IMR-90 (cell line): ENCODE data around the gene PAX5.

ENCODE experiments used
- BHLHE40 ChIP-seq: fragments of 150-350 bp; IDR thresholded peaks from 2 replicates; pipeline ENCODE4 v1.6.1; 2016; ENCODE audit warnings: mild to moderate bottlenecking, low read depth, low read length
- CHD1 ChIP-seq: IDR thresholded peaks from 2 replicates; pipeline ENCODE4 v1.6.1; 2012; ENCODE audit warnings: low read depth, low read length, improper control_type of control experiment
- ELK1 ChIP-seq: fragments of 150-350 bp; IDR thresholded peaks from 2 replicates; pipeline ENCODE4 v1.6.1; 2016; ENCODE audit warnings: low read depth, mild to moderate bottlenecking, low read length, moderate library complexity, borderline replicate concordance
- FOS ChIP-seq: fragments of 150-350 bp; IDR thresholded peaks from 2 replicates; pipeline ENCODE4 v1.6.1; 2016; ENCODE audit warnings: low read depth, low read length
- NFE2L2 ChIP-seq: fragments of 150-350 bp; IDR thresholded peaks from 2 replicates; pipeline ENCODE4 v1.6.1; 2016; ENCODE audit warnings: low read depth, mild to moderate bottlenecking, low read length
- POLR2A ChIP-seq: IDR thresholded peaks from 2 replicates; pipeline ENCODE4 v1.6.1; 2012; ENCODE audit warnings: mild to moderate bottlenecking, low read depth, low read length
- RCOR1 ChIP-seq: IDR thresholded peaks from 2 replicates; pipeline ENCODE4 v1.6.1; 2012; ENCODE audit warnings: mild to moderate bottlenecking, low read length, improper control_type of control experiment; ENCODE audit not compliant: insufficient replicate concordance
- RFX5 ChIP-seq: IDR thresholded peaks from 2 replicates; pipeline ENCODE4 v1.8.0; 2012; ENCODE audit warnings: low read depth, mild to moderate bottlenecking, low read length, moderate library complexity
- SMC3 ChIP-seq: fragments of 150-350 bp; IDR thresholded peaks from 2 replicates; pipeline ENCODE4 v1.6.1; 2016; ENCODE audit warnings: low read depth, mild to moderate bottlenecking, antibody characterized with exemption, low read length, moderate library complexity
- USF2 ChIP-seq: fragments of 150-350 bp; IDR thresholded peaks from 2 replicates; pipeline ENCODE4 v1.6.1; 2017; ENCODE audit warnings: mild to moderate bottlenecking, antibody characterized with exemption, low read length, low read depth
- TF ChIP-seq, protein P1 (sequence below): conservative IDR thresholded peaks from 2 replicates; pipeline ENCODE4 v1.5.1; 2012; ENCODE audit warnings: mild to moderate bottlenecking, low read depth, low read length, improper control_type of control experiment

- TF ChIP-seq CHD1, result no peak
- TF ChIP-seq, protein P1, sequence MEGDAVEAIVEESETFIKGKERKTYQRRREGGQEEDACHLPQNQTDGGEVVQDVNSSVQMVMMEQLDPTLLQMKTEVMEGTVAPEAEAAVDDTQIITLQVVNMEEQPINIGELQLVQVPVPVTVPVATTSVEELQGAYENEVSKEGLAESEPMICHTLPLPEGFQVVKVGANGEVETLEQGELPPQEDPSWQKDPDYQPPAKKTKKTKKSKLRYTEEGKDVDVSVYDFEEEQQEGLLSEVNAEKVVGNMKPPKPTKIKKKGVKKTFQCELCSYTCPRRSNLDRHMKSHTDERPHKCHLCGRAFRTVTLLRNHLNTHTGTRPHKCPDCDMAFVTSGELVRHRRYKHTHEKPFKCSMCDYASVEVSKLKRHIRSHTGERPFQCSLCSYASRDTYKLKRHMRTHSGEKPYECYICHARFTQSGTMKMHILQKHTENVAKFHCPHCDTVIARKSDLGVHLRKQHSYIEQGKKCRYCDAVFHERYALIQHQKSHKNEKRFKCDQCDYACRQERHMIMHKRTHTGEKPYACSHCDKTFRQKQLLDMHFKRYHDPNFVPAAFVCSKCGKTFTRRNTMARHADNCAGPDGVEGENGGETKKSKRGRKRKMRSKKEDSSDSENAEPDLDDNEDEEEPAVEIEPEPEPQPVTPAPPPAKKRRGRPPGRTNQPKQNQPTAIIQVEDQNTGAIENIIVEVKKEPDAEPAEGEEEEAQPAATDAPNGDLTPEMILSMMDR, result no peak
- TF ChIP-seq USF2, result no peak
- no peak for TF ChIP-seq RCOR1
- TF ChIP-seq NFE2L2, result no peak
- TF ChIP-seq SMC3, result no peak
- no peak for TF ChIP-seq ELK1
- no peak for TF ChIP-seq RFX5
- no peak for TF ChIP-seq BHLHE40
- no peak for TF ChIP-seq FOS
- TF ChIP-seq POLR2A, result no peak
Observed at GRCh38 chr9:36832164-36832795, 201.8 kb downstream of the PAX5 start.
